ENCODE data around the gene MDC1.

GRCh38 chr6:30707281-30707850 is 9.7 kb downstream of the MDC1 start:
- TF ChIP-seq, protein P1, sequence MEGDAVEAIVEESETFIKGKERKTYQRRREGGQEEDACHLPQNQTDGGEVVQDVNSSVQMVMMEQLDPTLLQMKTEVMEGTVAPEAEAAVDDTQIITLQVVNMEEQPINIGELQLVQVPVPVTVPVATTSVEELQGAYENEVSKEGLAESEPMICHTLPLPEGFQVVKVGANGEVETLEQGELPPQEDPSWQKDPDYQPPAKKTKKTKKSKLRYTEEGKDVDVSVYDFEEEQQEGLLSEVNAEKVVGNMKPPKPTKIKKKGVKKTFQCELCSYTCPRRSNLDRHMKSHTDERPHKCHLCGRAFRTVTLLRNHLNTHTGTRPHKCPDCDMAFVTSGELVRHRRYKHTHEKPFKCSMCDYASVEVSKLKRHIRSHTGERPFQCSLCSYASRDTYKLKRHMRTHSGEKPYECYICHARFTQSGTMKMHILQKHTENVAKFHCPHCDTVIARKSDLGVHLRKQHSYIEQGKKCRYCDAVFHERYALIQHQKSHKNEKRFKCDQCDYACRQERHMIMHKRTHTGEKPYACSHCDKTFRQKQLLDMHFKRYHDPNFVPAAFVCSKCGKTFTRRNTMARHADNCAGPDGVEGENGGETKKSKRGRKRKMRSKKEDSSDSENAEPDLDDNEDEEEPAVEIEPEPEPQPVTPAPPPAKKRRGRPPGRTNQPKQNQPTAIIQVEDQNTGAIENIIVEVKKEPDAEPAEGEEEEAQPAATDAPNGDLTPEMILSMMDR (IDR thresholded peaks at IDR 0.05), result no peak
- no peak for TF ChIP-seq POLR2A (IDR thresholded peaks at IDR 0.05)

Data from tibial nerve (tissue), 3 donors.